Activated naive CD4-positive, alpha-beta T cell treated with anti-CD3 and anti-CD28 coated beads, Interleukin-2, amount 50 U/mL, for 72 hours (primary cell): ENCODE data around the gene GNG12. TPM values are rescaled to one million over a fixed set of nuclear protein-coding genes. Genes with fewer than 3 reads are reported as not detected.

ENCODE experiments used
- ATAC-seq, 2 donors: fragments of 150-1000 bp; cut with Tn5 transposase; 2 replicates each; pipeline ENCODE4 v1.10.0; 2021; ENCODE audit warnings: mild to moderate bottlenecking in 2 of 2, moderate library complexity in 2 of 2
- DNase-seq, 2 donors: peaks; one replicate each; pipeline ENCODE4 v3.0.0; 2021 to 2022; ENCODE audit warnings: low spot score in 2 of 2
- H3K27ac Mint-ChIP-seq, 2 donors: one replicate each; pipeline ENCODE4 v1.8.0; 2022; ENCODE audit warnings: mild to moderate bottlenecking in 2 of 2, mixed read lengths in 2 of 2
- H3K36me3 Mint-ChIP-seq, 2 donors: one replicate each; pipeline ENCODE4 v1.8.0; 2022; ENCODE audit warnings: mixed read lengths in 2 of 2
- H3K9me3 Mint-ChIP-seq, 2 donors: one replicate each; pipeline ENCODE4 v1.8.0; 2022; ENCODE audit warnings: mixed read lengths in 2 of 2
- total RNA-seq, 2 donors: library from RNA; stranded (reverse); gene quantifications; one replicate each; pipeline ENCODE4 v1.2.3, GENCODE V29; 2022

The GNG12 gene
- total RNA-seq, 2 donors from 2014 or later: 0.23 TPM; not detected in 1

- DNase-seq: no peak
- ATAC-seq: no peak
- Mint-ChIP-seq H3K36me3 (peaks cover 0 to 7% of the 10 kb centered on the region in 2 donors), H3K9me3 (no peaks in the 10 kb centered on the region), H3K27ac (no peak overlapping the region)
Observed at GRCh38 chr1:67827688-67828087, 5.6 kb downstream of the GNG12 start.

- no peaks in the 10 kb centered on the region for H3K36me3 Mint-ChIP-seq
Observed at GRCh38 chr1:67825591-67825990, 7.7 kb downstream of the GNG12 start.

GRCh38 chr1:67824766-67825165 lies 8.5 kb downstream of the GNG12 start:
- Mint-ChIP-seq H3K9me3 (no peaks in the 10 kb centered on the region), H3K36me3 (no peaks in the 10 kb centered on the region), H3K27ac (no peak overlapping the region)
- ATAC-seq (no peak), DNase-seq (no peak)

More at GRCh38 chr1:67825591-67825990, 7.7 kb downstream of the GNG12 start:
- no peak overlapping the region for H3K27ac Mint-ChIP-seq
- DNase-seq (no peak), ATAC-seq (no peak)
- no peaks in the 10 kb centered on the region for H3K9me3 Mint-ChIP-seq

GRCh38 chr1:67823615-67824014 lies 9.7 kb downstream of the GNG12 start:
- ATAC-seq: no peak
- no peak for DNase-seq
- H3K27ac Mint-ChIP-seq: no peak overlapping the region
- H3K9me3 Mint-ChIP-seq: no peaks in the 10 kb centered on the region
- no peaks in the 10 kb centered on the region for H3K36me3 Mint-ChIP-seq

- H3K9me3 Mint-ChIP-seq: no peaks in the 10 kb centered on the region
- no peak for ATAC-seq
- DNase-seq: no peak
Observed at GRCh38 chr1:67821263-67821662, 12.0 kb downstream of the GNG12 start.

GRCh38 chr1:67818725-67819301 lies 14.5 kb downstream of the GNG12 start:
- no peaks in the 10 kb centered on the region for H3K36me3 Mint-ChIP-seq
- H3K9me3 Mint-ChIP-seq: no peaks in the 10 kb centered on the region
- no peak overlapping the region for H3K27ac Mint-ChIP-seq
- no peak for ATAC-seq
- no peak for DNase-seq

More at GRCh38 chr1:67821263-67821662, 12.0 kb downstream of the GNG12 start:
- Mint-ChIP-seq H3K36me3 (no peaks in the 10 kb centered on the region), H3K27ac (no peak overlapping the region)

GRCh38 chr1:67818162-67818561 lies 15.1 kb downstream of the GNG12 start:
- no peaks in the 10 kb centered on the region for H3K9me3 Mint-ChIP-seq
- DNase-seq: no peak
- no peak overlapping the region for H3K27ac Mint-ChIP-seq
- no peak for ATAC-seq
- no peaks in the 10 kb centered on the region for H3K36me3 Mint-ChIP-seq

- H3K27ac Mint-ChIP-seq: no peak overlapping the region
- ATAC-seq (no peak), DNase-seq (no peak)
- no peaks in the 10 kb centered on the region for H3K36me3 Mint-ChIP-seq
- H3K9me3 Mint-ChIP-seq: no peaks in the 10 kb centered on the region
Observed at GRCh38 chr1:67817319-67817718, 15.9 kb downstream of the GNG12 start.

- DNase-seq (no peak), ATAC-seq (no peak)
- H3K9me3 Mint-ChIP-seq: no peaks in the 10 kb centered on the region
- H3K27ac Mint-ChIP-seq: no peak overlapping the region
- no peaks in the 10 kb centered on the region for H3K36me3 Mint-ChIP-seq
Observed at GRCh38 chr1:67816506-67816905, 16.8 kb downstream of the GNG12 start.

GRCh38 chr1:67816095-67816475 lies 17.2 kb downstream of the GNG12 start:
- Mint-ChIP-seq H3K9me3 (no peaks in the 10 kb centered on the region), H3K27ac (no peak overlapping the region)
- ATAC-seq: no peak

GRCh38 chr1:67815303-67816094 lies 17.8 kb downstream of the GNG12 start:
- no peak for DNase-seq
- Mint-ChIP-seq H3K9me3 (no peaks in the 10 kb centered on the region), H3K36me3 (no peaks in the 10 kb centered on the region), H3K27ac (no peak overlapping the region)
- ATAC-seq: no peak

More at GRCh38 chr1:67816095-67816475, 17.2 kb downstream of the GNG12 start:
- no peak for DNase-seq
- no peaks in the 10 kb centered on the region for H3K36me3 Mint-ChIP-seq

GRCh38 chr1:67814121-67814772 lies 19.0 kb downstream of the GNG12 start:
- Mint-ChIP-seq H3K9me3 (no peaks in the 10 kb centered on the region), H3K36me3 (no peaks in the 10 kb centered on the region), H3K27ac (no peak overlapping the region)
- DNase-seq: no peak
- no peak for ATAC-seq

- Mint-ChIP-seq H3K9me3 (no peaks in the 10 kb centered on the region), H3K27ac (no peak overlapping the region), H3K36me3 (no peaks in the 10 kb centered on the region)
- ATAC-seq (no peak), DNase-seq (no peak)
Observed at GRCh38 chr1:67812226-67812625, 21.0 kb downstream of the GNG12 start.

- no peak for DNase-seq
- H3K36me3 Mint-ChIP-seq: no peaks in the 10 kb centered on the region
- no peak for ATAC-seq
- no peak overlapping the region for H3K27ac Mint-ChIP-seq
- H3K9me3 Mint-ChIP-seq: no peaks in the 10 kb centered on the region
Observed at GRCh38 chr1:67811781-67812180, 21.5 kb downstream of the GNG12 start.

- H3K27ac Mint-ChIP-seq: no peak overlapping the region
Observed at GRCh38 chr1:67809887-67810286, 23.4 kb downstream of the GNG12 start.

GRCh38 chr1:67807282-67807681 lies 26.0 kb downstream of the GNG12 start:
- no peaks in the 10 kb centered on the region for H3K9me3 Mint-ChIP-seq
- no peaks in the 10 kb centered on the region for H3K36me3 Mint-ChIP-seq
- no peak for ATAC-seq

More at GRCh38 chr1:67809887-67810286, 23.4 kb downstream of the GNG12 start:
- Mint-ChIP-seq H3K9me3 (no peaks in the 10 kb centered on the region), H3K36me3 (no peaks in the 10 kb centered on the region)
- DNase-seq (no peak), ATAC-seq (no peak)

GRCh38 chr1:67804710-67805109 lies 28.6 kb downstream of the GNG12 start:
- peaks cover 0 to 5% of the 10 kb centered on the region in 2 donors for H3K36me3 Mint-ChIP-seq

More at GRCh38 chr1:67807282-67807681, 26.0 kb downstream of the GNG12 start:
- no peak for DNase-seq
- no peak overlapping the region for H3K27ac Mint-ChIP-seq

More at GRCh38 chr1:67804710-67805109, 28.6 kb downstream of the GNG12 start:
- Mint-ChIP-seq H3K9me3 (no peaks in the 10 kb centered on the region), H3K27ac (no peak overlapping the region)
- DNase-seq (no peak), ATAC-seq (no peak)
